H9 (cell line): ENCODE measurements around the gene EVI5L. TPM values are rescaled to one million over a fixed set of nuclear protein-coding genes. Genes with fewer than 3 reads are reported as not detected.

Experiments
- DNase-seq: peaks from one replicate; pipeline ENCODE4 v3.0.0-alpha.2; 2017
- H2AFZ ChIP-seq: one replicate; pipeline ENCODE4 v1.6.1; 2013; ENCODE audit warnings: mild to moderate bottlenecking, low read length, control low read depth, moderate library complexity
- H2AK5ac ChIP-seq: 2 replicates; pipeline ENCODE4 v1.6.1; 2013; ENCODE audit warnings: low read length, control low read depth, mixed read lengths; ENCODE audit not compliant: insufficient read length
- H2BK120ac ChIP-seq: one replicate; pipeline ENCODE4 v1.6.1; 2013; ENCODE audit warnings: low read depth, mild to moderate bottlenecking, low read length, control low read depth, inconsistent platforms; ENCODE audit not compliant: poor library complexity, severe bottlenecking
- H2BK12ac ChIP-seq: 2 replicates; pipeline ENCODE4 v1.6.1; 2013; ENCODE audit warnings: low read length, control low read depth, mixed read lengths, low read depth; ENCODE audit not compliant: insufficient read length
- H2BK15ac ChIP-seq: 2 replicates; pipeline ENCODE4 v1.6.1; 2013; ENCODE audit warnings: low read depth, low read length, control low read depth
- H2BK20ac ChIP-seq: one replicate; pipeline ENCODE4 v1.6.1; 2013; ENCODE audit warnings: low read depth, mild to moderate bottlenecking, low read length, control low read depth, inconsistent platforms; ENCODE audit not compliant: poor library complexity, severe bottlenecking
- H2BK5ac ChIP-seq: 2 replicates; pipeline ENCODE4 v1.6.1; 2013; ENCODE audit warnings: low read length, control low read depth, mixed read lengths; ENCODE audit not compliant: insufficient read length
- H3K14ac ChIP-seq: 2 replicates; pipeline ENCODE4 v1.6.1; 2013; ENCODE audit warnings: low read length, control low read depth; ENCODE audit not compliant: insufficient read depth
- H3K18ac ChIP-seq: 2 replicates; pipeline ENCODE4 v1.6.1; 2013; ENCODE audit warnings: low read depth, mild to moderate bottlenecking, mixed read lengths, low read length, control low read depth; ENCODE audit not compliant: insufficient read length
- H3K23ac ChIP-seq: 2 replicates; pipeline ENCODE4 v1.6.1; 2013; ENCODE audit warnings: low read length, control low read depth, mixed read lengths, low read depth; ENCODE audit not compliant: insufficient read length
- H3K23me2 ChIP-seq: 2 replicates; pipeline ENCODE4 v1.6.1; 2013; ENCODE audit warnings: low read depth, mild to moderate bottlenecking, mixed read lengths, low read length, control low read depth; ENCODE audit not compliant: insufficient read length, poor library complexity, severe bottlenecking
- H3K27ac ChIP-seq: 2 replicates; pipeline ENCODE4 v1.5.1; 2013; ENCODE audit warnings: low read length, control low read depth, mixed read lengths, low read depth; ENCODE audit not compliant: insufficient read length
- H3K27me3 ChIP-seq: 2 replicates; pipeline ENCODE4 v1.6.1; 2013; ENCODE audit warnings: low read length, control low read depth, inconsistent platforms; ENCODE audit not compliant: insufficient read depth
- H3K4ac ChIP-seq: 2 replicates; pipeline ENCODE4 v1.6.1; 2013; ENCODE audit warnings: low read depth, mild to moderate bottlenecking, control low read depth, inconsistent platforms, low read length, moderate library complexity
- H3K4me1 ChIP-seq: 2 replicates; pipeline ENCODE4 v1.6.1; 2013; ENCODE audit warnings: low read length, control low read depth, inconsistent platforms; ENCODE audit not compliant: insufficient read depth
- H3K4me2 ChIP-seq: 2 replicates; pipeline ENCODE4 v1.6.1; 2013; ENCODE audit warnings: low read length, control low read depth, mixed read lengths; ENCODE audit not compliant: insufficient read length, insufficient read depth
- H3K56ac ChIP-seq: 2 replicates; pipeline ENCODE4 v1.6.1; 2013; ENCODE audit warnings: low read depth, mild to moderate bottlenecking, mixed read lengths, low read length, control low read depth; ENCODE audit not compliant: insufficient read length
- H3K79me1 ChIP-seq: 2 replicates; pipeline ENCODE4 v1.6.1; 2013; ENCODE audit warnings: low read depth, mild to moderate bottlenecking, moderate library complexity, low read length, control low read depth, inconsistent platforms; ENCODE audit not compliant: insufficient read depth, poor library complexity, severe bottlenecking
- H3K79me2 ChIP-seq: 2 replicates; pipeline ENCODE4 v1.6.1; 2013; ENCODE audit warnings: low read length, control low read depth, inconsistent platforms; ENCODE audit not compliant: insufficient read depth
- H3K9ac ChIP-seq: 2 replicates; pipeline ENCODE4 v1.6.1; 2013; ENCODE audit warnings: low read length, control low read depth, mixed read lengths; ENCODE audit not compliant: insufficient read length; ENCODE audit errors: extremely low read depth
- H3K9me3 ChIP-seq: one replicate; pipeline ENCODE4 v1.6.1; 2013; ENCODE audit warnings: low read depth, low read length, inconsistent platforms; ENCODE audit not compliant: control insufficient read depth
- H3T11ph ChIP-seq: one replicate; pipeline ENCODE4 v1.6.1; 2013; ENCODE audit warnings: mild to moderate bottlenecking, low read length, control low read depth, inconsistent platforms
- H4K20me1 ChIP-seq: one replicate; pipeline ENCODE4 v1.6.1; 2013; ENCODE audit not compliant: control insufficient read depth, insufficient read length, insufficient read depth
- H4K5ac ChIP-seq: 2 replicates; pipeline ENCODE4 v1.6.1; 2013; ENCODE audit warnings: low read depth, mild to moderate bottlenecking, mixed read lengths, low read length, control low read depth; ENCODE audit not compliant: insufficient read length
- H4K8ac ChIP-seq: replicated peaks from 2 replicates; pipeline ENCODE4 v1.6.1; 2013; ENCODE audit warnings: low read length, control low read depth, mixed read lengths, low read depth; ENCODE audit not compliant: insufficient read length
- H4K91ac ChIP-seq: 2 replicates; pipeline ENCODE4 v1.6.1; 2013; ENCODE audit warnings: low read depth, mild to moderate bottlenecking, moderate library complexity, mixed read lengths, low read length, control low read depth; ENCODE audit not compliant: insufficient read length
- H3K27ac Mint-ChIP-seq, 3 experiments: 2 replicates in 2 of 3; 3 replicates in 1 of 3; pipeline ENCODE4 v1.8.0; 2020 to 2021; ENCODE audit warnings: mixed read lengths in 3 of 3, mild to moderate bottlenecking in 1 of 3, moderate library complexity in 1 of 3
- H3K27me3 Mint-ChIP-seq: 2 replicates; pipeline ENCODE4 v1.8.0; 2021; ENCODE audit warnings: low read depth, mild to moderate bottlenecking, moderate library complexity, mixed read lengths
- H3K36me3 Mint-ChIP-seq, 3 experiments: 2 replicates in 2 of 3; 3 replicates in 1 of 3; pipeline ENCODE4 v1.8.0; 2020 to 2021; ENCODE audit warnings: low read depth in 3 of 3, mixed read lengths in 3 of 3; ENCODE audit not compliant: insufficient read depth in 1 of 3
- H3K4me1 Mint-ChIP-seq, 2 experiments: 2 replicates each; pipeline ENCODE4 v1.8.0; 2020; ENCODE audit warnings: mixed read lengths in 2 of 2
- H3K4me3 Mint-ChIP-seq, 2 experiments: 2 replicates in 1 of 2; 3 replicates in 1 of 2; pipeline ENCODE4 v1.8.0; 2020 to 2021; ENCODE audit warnings: mild to moderate bottlenecking in 2 of 2, mixed read lengths in 2 of 2, moderate library complexity in 1 of 2
- H3K9me3 Mint-ChIP-seq, 2 experiments: 2 replicates in 1 of 2; 3 replicates in 1 of 2; pipeline ENCODE4 v1.8.0; 2020; ENCODE audit warnings: mild to moderate bottlenecking in 2 of 2, mixed read lengths in 2 of 2, moderate library complexity in 1 of 2
- WGBS: extraction: QIAGEN DNeasy Blood & Tissue Kit; methylation state at CpG from one replicate; pipeline ENCODE4 v1.1.7; 2013; ENCODE audit warnings: missing lambda C conversion rate, low lambda C conversion rate, mixed read lengths; ENCODE audit not compliant: insufficient read length; ENCODE audit errors: extremely low coverage; 5-methylcytosine and 5-hydroxymethylcytosine counted together
- total RNA-seq: library from RNA; stranded (reverse); gene quantifications from 2 replicates; pipeline ENCODE4 v1.2.1, GENCODE V29; 2021
- TF ChIP-seq, protein P1 (sequence below): fragments of 200-600 bp; sonication (generic); conservative IDR thresholded peaks from 3 replicates; pipeline ENCODE4 v1.8.0; 2021; ENCODE audit warnings: antibody characterized with exemption, mild to moderate bottlenecking

EVI5L gene
- total RNA-seq, 1 experiment from 2014 or later, result 7.1 TPM

- no peak overlapping the region for H3K14ac ChIP-seq
- no peak overlapping the region for H2AK5ac ChIP-seq
- H2BK120ac ChIP-seq, result no peak overlapping the region
- H2BK12ac ChIP-seq, result no peak overlapping the region
- Mint-ChIP-seq H3K27me3 (peaks cover 49% of the 10 kb centered on the region), H3K9me3 (no peaks in the 10 kb centered on the region), H3K27ac (no peak overlapping the region), H3K36me3 (peaks cover 0 to 6% (median 5%) of the 10 kb centered on the region in 3 experiments; a peak in 4 of 7 replicates), H3K4me3 (peak overlapping the region in 1 of 2 experiments; percentile 79; a peak in 3 of 5 replicates), H3K4me1 (peaks cover 18 to 47% of the 10 kb centered on the region in 2 experiments)
- H2BK5ac ChIP-seq, result no peak overlapping the region
- no peaks in the 10 kb centered on the region for H3K79me1 ChIP-seq
- WGBS, result no CpG with 5 or more reads among the region's 21 CpGs
- peaks cover 16% of the 10 kb centered on the region for H3K23me2 ChIP-seq
- H3T11ph ChIP-seq, result no peak overlapping the region
- no peak overlapping the region for H4K5ac ChIP-seq
- no peak overlapping the region for H3K23ac ChIP-seq
- no peak overlapping the region for H2BK20ac ChIP-seq
- H2BK15ac ChIP-seq, result no peak overlapping the region
- peaks cover 4% of the 10 kb centered on the region; the same call in 1 of the 2 replicates for H3K27me3 ChIP-seq
- H3K4me2 ChIP-seq, result peak overlapping the region; percentile 40
- no peak overlapping the region for H3K4ac ChIP-seq
- TF ChIP-seq, protein P1, sequence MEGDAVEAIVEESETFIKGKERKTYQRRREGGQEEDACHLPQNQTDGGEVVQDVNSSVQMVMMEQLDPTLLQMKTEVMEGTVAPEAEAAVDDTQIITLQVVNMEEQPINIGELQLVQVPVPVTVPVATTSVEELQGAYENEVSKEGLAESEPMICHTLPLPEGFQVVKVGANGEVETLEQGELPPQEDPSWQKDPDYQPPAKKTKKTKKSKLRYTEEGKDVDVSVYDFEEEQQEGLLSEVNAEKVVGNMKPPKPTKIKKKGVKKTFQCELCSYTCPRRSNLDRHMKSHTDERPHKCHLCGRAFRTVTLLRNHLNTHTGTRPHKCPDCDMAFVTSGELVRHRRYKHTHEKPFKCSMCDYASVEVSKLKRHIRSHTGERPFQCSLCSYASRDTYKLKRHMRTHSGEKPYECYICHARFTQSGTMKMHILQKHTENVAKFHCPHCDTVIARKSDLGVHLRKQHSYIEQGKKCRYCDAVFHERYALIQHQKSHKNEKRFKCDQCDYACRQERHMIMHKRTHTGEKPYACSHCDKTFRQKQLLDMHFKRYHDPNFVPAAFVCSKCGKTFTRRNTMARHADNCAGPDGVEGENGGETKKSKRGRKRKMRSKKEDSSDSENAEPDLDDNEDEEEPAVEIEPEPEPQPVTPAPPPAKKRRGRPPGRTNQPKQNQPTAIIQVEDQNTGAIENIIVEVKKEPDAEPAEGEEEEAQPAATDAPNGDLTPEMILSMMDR, result no peak
- H4K91ac ChIP-seq, result no peak overlapping the region
- H3K4me1 ChIP-seq, result no peaks in the 10 kb centered on the region; the same call in 1 of the 2 replicates
- H4K20me1 ChIP-seq, result peaks cover 4% of the 10 kb centered on the region
- H3K56ac ChIP-seq, result no peak overlapping the region
- no peak overlapping the region for H3K18ac ChIP-seq
- DNase-seq, result peak; percentile 81
- no peaks in the 10 kb centered on the region for H3K79me2 ChIP-seq
- H2AFZ ChIP-seq, result no peak overlapping the region
- no peak overlapping the region for H4K8ac ChIP-seq
- H3K9ac ChIP-seq, result no peak overlapping the region
- no peak overlapping the region for H3K27ac ChIP-seq
- H3K9me3 ChIP-seq, result no peaks in the 10 kb centered on the region
Measured at GRCh38 chr19:7868326-7868670, 38.3 kb downstream of the EVI5L start.
